GM21526 (cell line): ENCODE measurements around the gene WARS2.
"Not testable (repeated sequence)": the region's sequence is repeated elsewhere in the genome, so short reads cannot be mapped to it uniquely, and the experiment has no call there.

Source experiments
- ATAC-seq: cut with Tn5 transposase; IDR thresholded peaks from one replicate; pipeline ENCODE4 v1.9.1; 2021; ENCODE audit warnings: moderate library complexity; ENCODE audit not compliant: unreplicated experiment, low FRiP score

WARS2 gene

GRCh38 chr1:119141020-119141424 lies 569 bp upstream of the WARS2 start:
- peak; percentile 10 for ATAC-seq

- peak; percentile 34 for ATAC-seq
These were observed 636 bp downstream of the WARS2 start for GRCh38 chr1:119139857-119140176.

- no peak for ATAC-seq
These were observed 1.1 kb downstream of the WARS2 start for GRCh38 chr1:119139403-119139802.

- ATAC-seq = no peak
These were observed 4.1 kb downstream of the WARS2 start for GRCh38 chr1:119136401-119136800.

GRCh38 chr1:119133987-119134386 lies 6.5 kb downstream of the WARS2 start:
- ATAC-seq = no peak

GRCh38 chr1:119132179-119132578 lies 8.3 kb downstream of the WARS2 start:
- no peak for ATAC-seq

GRCh38 chr1:119125874-119126273 lies 14.6 kb downstream of the WARS2 start:
- ATAC-seq = no peak

GRCh38 chr1:119124764-119125163 lies 15.7 kb downstream of the WARS2 start:
- no peak for ATAC-seq

GRCh38 chr1:119121872-119122271 lies 18.6 kb downstream of the WARS2 start:
- not testable (repeated sequence) for ATAC-seq

GRCh38 chr1:119116725-119117124 lies 23.7 kb downstream of the WARS2 start:
- no peak for ATAC-seq

GRCh38 chr1:119115736-119116135 lies 24.7 kb downstream of the WARS2 start:
- no peak for ATAC-seq

- ATAC-seq = no peak
These were observed 25.1 kb downstream of the WARS2 start for GRCh38 chr1:119115311-119115710.

GRCh38 chr1:119114786-119115185 lies 25.7 kb downstream of the WARS2 start:
- no peak for ATAC-seq

GRCh38 chr1:119112791-119113190 lies 27.7 kb downstream of the WARS2 start:
- ATAC-seq = no peak

- ATAC-seq = no peak
These were observed 28.2 kb downstream of the WARS2 start for GRCh38 chr1:119112244-119112643.

GRCh38 chr1:119108988-119109387 lies 31.5 kb downstream of the WARS2 start:
- ATAC-seq = no peak

GRCh38 chr1:119103764-119104163 lies 36.7 kb downstream of the WARS2 start:
- ATAC-seq = no peak

- no peak for ATAC-seq
These were observed 38.4 kb downstream of the WARS2 start for GRCh38 chr1:119102051-119102450.

- ATAC-seq = no peak
These were observed 38.9 kb downstream of the WARS2 start for GRCh38 chr1:119101563-119101962.

GRCh38 chr1:119099775-119100174 lies 40.7 kb downstream of the WARS2 start:
- no peak for ATAC-seq

- no peak for ATAC-seq
These were observed 43.1 kb downstream of the WARS2 start for GRCh38 chr1:119097380-119097779.

GRCh38 chr1:119093721-119094120 lies 46.7 kb downstream of the WARS2 start:
- ATAC-seq = no peak

GRCh38 chr1:119091618-119092017 lies 48.8 kb downstream of the WARS2 start:
- ATAC-seq = no peak
